ENCODE results near the gene TOX2. TPM values are rescaled to one million over a fixed set of nuclear protein-coding genes. Genes with fewer than 3 reads are reported as not detected.

Gene TOX2
- polyA plus RNA-seq, 3 donors: 0.39 to 0.56 (median 0.47) TPM

DNA sequence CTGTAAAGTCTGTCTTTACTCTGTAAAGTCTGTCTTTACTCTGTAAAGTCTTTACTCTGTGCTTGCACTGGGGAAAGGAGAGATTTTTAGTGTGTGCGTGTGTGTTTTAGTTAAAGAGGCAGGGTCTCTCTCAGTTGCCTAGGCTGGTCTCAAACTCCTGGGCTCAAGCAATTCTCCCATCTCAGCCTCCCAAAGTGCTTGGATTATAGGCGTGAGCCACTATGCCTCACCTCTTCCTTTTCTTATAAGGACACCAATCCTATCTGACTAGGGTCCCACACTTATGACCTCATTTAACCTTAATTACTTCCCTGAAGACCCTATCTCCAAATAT lies 178.6 kb downstream of the TOX2 start:
- Histone ChIP-seq H4K20me1 (ENCODE audit: insufficient read depth, low read length) (no peaks in the 10 kb centered on the region), H3K36me3 (replicated peaks in 1 of 2; ENCODE audit: control insufficient read depth in 1 of 2, insufficient read depth in 2 of 2, low read length in 2 of 2) (no peaks in the 10 kb centered on the region), H3K4me1 (ENCODE audit: control insufficient read depth in 1 of 2, insufficient read depth in 2 of 2, low read length in 2 of 2) (peaks cover 6 to 7% of the 10 kb centered on the region in 2 donors), H2AFZ (ENCODE audit: insufficient read depth, low read depth, low read length, poor library complexity, severe bottlenecking) (no peak overlapping the region), H3K27me3 (ENCODE audit: control insufficient read depth in 2 of 2, insufficient read depth in 2 of 2, low read length in 2 of 2) (peaks cover 0 to 2% of the 10 kb centered on the region in 2 donors), H3K9ac (ENCODE audit: insufficient read depth, low read length, poor library complexity, severe bottlenecking) (no peak overlapping the region), H3K27ac (ENCODE audit: low read depth in 1 of 2, low read length in 2 of 2) (no peak overlapping the region), H3K4me2 (replicated peaks; ENCODE audit: extremely low read depth, low read length, poor library complexity, severe bottlenecking) (no peak overlapping the region), H3K9me3 (replicated peaks in 1 of 2; ENCODE audit: control insufficient read depth in 1 of 2, insufficient read depth in 1 of 2, low read length in 2 of 2) (no peaks in the 10 kb centered on the region), H3K79me2 (ENCODE audit: insufficient read depth, low read length) (no peaks in the 10 kb centered on the region), H3K4me3 (replicated peaks in 1 of 3; ENCODE audit: low read depth in 2 of 3, low read length in 3 of 3) (no peak overlapping the region)
- intact Hi-C loops (cut with micrococcal nuclease): no loop called here
- DNase-seq: no peak
- Mint-ChIP-seq H3K36me3 (no peaks in the 10 kb centered on the region), H3K4me1 (peaks cover 9% of the 10 kb centered on the region), H3K4me3 (no peak overlapping the region), H3K27me3 (ENCODE audit: low read depth in 3 of 3) (peaks cover 6 to 11% (median 9%) of the 10 kb centered on the region in 3 donors), H3K27ac (no peak overlapping the region), H3K9me3 (peaks cover 0 to 3% (median 0%) of the 10 kb centered on the region in 7 donors)
- WGBS (ENCODE audit: insufficient coverage): no CpG with 5 or more reads among the region's 2 CpGs
- TF ChIP-seq CTCF (IDR thresholded peaks at IDR 0.05): peak; percentile 37

GRCh38 chr20:44095831-44096230 lies 181.2 kb downstream of the TOX2 start:
- Mint-ChIP-seq H3K36me3 (no peaks in the 10 kb centered on the region), H3K4me1 (peaks cover 2% of the 10 kb centered on the region), H3K4me3 (no peak overlapping the region), H3K9me3 (peaks cover 0 to 2% (median 0%) of the 10 kb centered on the region in 7 donors), H3K27ac (no peak overlapping the region), H3K27me3 (ENCODE audit: low read depth in 3 of 3) (peaks cover 4 to 13% (median 7%) of the 10 kb centered on the region in 3 donors)
- Histone ChIP-seq H3K36me3 (replicated peaks in 1 of 2; ENCODE audit: control insufficient read depth in 1 of 2, insufficient read depth in 2 of 2, low read length in 2 of 2) (no peaks in the 10 kb centered on the region), H3K9me3 (replicated peaks in 1 of 2; ENCODE audit: control insufficient read depth in 1 of 2, insufficient read depth in 1 of 2, low read length in 2 of 2) (no peaks in the 10 kb centered on the region), H3K4me1 (ENCODE audit: control insufficient read depth in 1 of 2, insufficient read depth in 2 of 2, low read length in 2 of 2) (no peaks in the 10 kb centered on the region), H4K20me1 (ENCODE audit: insufficient read depth, low read length) (no peaks in the 10 kb centered on the region), H3K4me2 (replicated peaks; ENCODE audit: extremely low read depth, low read length, poor library complexity, severe bottlenecking) (no peak overlapping the region), H3K79me2 (ENCODE audit: insufficient read depth, low read length) (no peaks in the 10 kb centered on the region), H3K27ac (ENCODE audit: low read depth in 1 of 2, low read length in 2 of 2) (no peak overlapping the region), H3K27me3 (ENCODE audit: control insufficient read depth in 2 of 2, insufficient read depth in 2 of 2, low read length in 2 of 2) (peaks cover 0 to 2% of the 10 kb centered on the region in 2 donors), H3K4me3 (replicated peaks in 1 of 3; ENCODE audit: low read depth in 2 of 3, low read length in 3 of 3) (no peak overlapping the region), H2AFZ (ENCODE audit: insufficient read depth, low read depth, low read length, poor library complexity, severe bottlenecking) (no peak overlapping the region), H3K9ac (ENCODE audit: insufficient read depth, low read length, poor library complexity, severe bottlenecking) (no peak overlapping the region)
- no peak for TF ChIP-seq CTCF (IDR thresholded peaks at IDR 0.05)
- 90% methylated on average over 2 of the region's 7 CpGs for WGBS (ENCODE audit: insufficient coverage)
- no peak for DNase-seq
- intact Hi-C loops (cut with micrococcal nuclease): no loop called here
